Measurements from ENCODE around the gene ZDHHC8.
A peak's percentile ranks its signal among the peaks of the same experiment; 100 is the strongest.

Gene ZDHHC8

GRCh38 chr22:20174785-20175596 lies 43.4 kb downstream of the ZDHHC8 start:
- Mint-ChIP-seq H3K9me3 (no peaks in the 10 kb centered on the region), H3K4me3 (no peak overlapping the region), H3K4me1 (peaks cover 5% of the 10 kb centered on the region), H3K27me3 (ENCODE audit: low read depth) (peaks cover 10% of the 10 kb centered on the region), H3K27ac (no peak overlapping the region), H3K36me3 (ENCODE audit: low read depth) (no peaks in the 10 kb centered on the region)
- peak in 1 of 3 experiments; percentile 25 for TF ChIP-seq CTCF (IDR thresholded peaks at IDR 0.05; ENCODE audit: unreplicated experiment in 3 of 3)

- Mint-ChIP-seq H3K36me3 (ENCODE audit: low read depth) (no peaks in the 10 kb centered on the region), H3K9me3 (no peaks in the 10 kb centered on the region), H3K4me3 (no peak overlapping the region), H3K4me1 (peaks cover 5% of the 10 kb centered on the region), H3K27ac (no peak overlapping the region), H3K27me3 (ENCODE audit: low read depth) (peaks cover 10% of the 10 kb centered on the region)
- no peak for TF ChIP-seq CTCF (IDR thresholded peaks at IDR 0.05; ENCODE audit: unreplicated experiment in 3 of 3)
Observed at GRCh38 chr22:20175597-20175900, 43.9 kb downstream of the ZDHHC8 start.

- Mint-ChIP-seq H3K36me3 (ENCODE audit: low read depth) (no peaks in the 10 kb centered on the region), H3K4me1 (peaks cover 5% of the 10 kb centered on the region), H3K27ac (no peak overlapping the region), H3K4me3 (no peak overlapping the region), H3K9me3 (no peaks in the 10 kb centered on the region), H3K27me3 (ENCODE audit: low read depth) (peaks cover 10% of the 10 kb centered on the region)
- no peak for TF ChIP-seq CTCF (IDR thresholded peaks at IDR 0.05; ENCODE audit: unreplicated experiment in 3 of 3)
Observed at GRCh38 chr22:20176421-20177085, 44.9 kb downstream of the ZDHHC8 start.

GRCh38 chr22:20177217-20177911 lies 45.8 kb downstream of the ZDHHC8 start:
- Mint-ChIP-seq H3K4me1 (peaks cover 5% of the 10 kb centered on the region), H3K4me3 (no peak overlapping the region), H3K36me3 (ENCODE audit: low read depth) (no peaks in the 10 kb centered on the region), H3K9me3 (no peaks in the 10 kb centered on the region), H3K27ac (no peak overlapping the region), H3K27me3 (ENCODE audit: low read depth) (peaks cover 10% of the 10 kb centered on the region)
- TF ChIP-seq CTCF (IDR thresholded peaks at IDR 0.05; ENCODE audit: unreplicated experiment in 3 of 3): no peak

GRCh38 chr22:20178075-20178914 lies 46.7 kb downstream of the ZDHHC8 start:
- peaks cover 5% of the 10 kb centered on the region for H3K4me1 Mint-ChIP-seq
- no peak overlapping the region for H3K4me3 Mint-ChIP-seq
- H3K27ac Mint-ChIP-seq: no peak overlapping the region
- H3K9me3 Mint-ChIP-seq: no peaks in the 10 kb centered on the region
- no peaks in the 10 kb centered on the region for H3K36me3 Mint-ChIP-seq (ENCODE audit: low read depth)
- H3K27me3 Mint-ChIP-seq (ENCODE audit: low read depth): peaks cover 10% of the 10 kb centered on the region
- TF ChIP-seq CTCF (IDR thresholded peaks at IDR 0.05; ENCODE audit: unreplicated experiment in 3 of 3): no peak

Data from nephron (organoid).